8988T (cell line): ENCODE measurements around the gene ZFPM1.
"Not testable (repeated sequence)": the region's sequence is repeated elsewhere in the genome, so short reads cannot be mapped to it uniquely, and the experiment has no call there.

Source experiments
- DNase-seq: peaks from one replicate; pipeline ENCODE4 v3.0.0; 2011

ZFPM1 gene

GRCh38 chr16:88453217-88453531 lies at the start of gene ZFPM1:
Gene ZFPM1 (plus strand): TSS chr16:88453280. CDS start chr16:88453639, 359 bp downstream.
- peak; percentile 100 for DNase-seq

GRCh38 chr16:88403794-88404581 lies 49.1 kb upstream of the ZFPM1 start:
- DNase-seq, result no peak

DNA sequence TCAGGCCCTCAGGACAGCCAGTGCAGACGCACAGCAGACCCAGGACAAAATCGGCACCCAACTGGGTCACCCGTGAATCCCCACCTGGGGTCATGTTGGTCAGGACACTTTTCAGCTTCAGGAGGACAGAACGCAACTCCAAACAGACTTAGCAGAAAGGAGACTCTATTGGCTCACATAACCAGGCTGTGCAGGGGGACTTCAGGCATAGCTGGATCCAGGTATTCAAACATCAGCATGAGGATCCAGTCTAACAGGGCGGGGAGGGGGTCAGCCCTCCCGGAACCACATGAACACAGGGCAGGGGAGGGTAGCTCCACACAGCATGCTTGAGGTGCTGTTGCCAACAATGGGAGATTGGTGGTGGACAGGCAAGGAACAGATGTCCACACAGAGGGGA lies 48.3 kb upstream of the ZFPM1 start:
- DNase-seq, result no peak

DNA sequence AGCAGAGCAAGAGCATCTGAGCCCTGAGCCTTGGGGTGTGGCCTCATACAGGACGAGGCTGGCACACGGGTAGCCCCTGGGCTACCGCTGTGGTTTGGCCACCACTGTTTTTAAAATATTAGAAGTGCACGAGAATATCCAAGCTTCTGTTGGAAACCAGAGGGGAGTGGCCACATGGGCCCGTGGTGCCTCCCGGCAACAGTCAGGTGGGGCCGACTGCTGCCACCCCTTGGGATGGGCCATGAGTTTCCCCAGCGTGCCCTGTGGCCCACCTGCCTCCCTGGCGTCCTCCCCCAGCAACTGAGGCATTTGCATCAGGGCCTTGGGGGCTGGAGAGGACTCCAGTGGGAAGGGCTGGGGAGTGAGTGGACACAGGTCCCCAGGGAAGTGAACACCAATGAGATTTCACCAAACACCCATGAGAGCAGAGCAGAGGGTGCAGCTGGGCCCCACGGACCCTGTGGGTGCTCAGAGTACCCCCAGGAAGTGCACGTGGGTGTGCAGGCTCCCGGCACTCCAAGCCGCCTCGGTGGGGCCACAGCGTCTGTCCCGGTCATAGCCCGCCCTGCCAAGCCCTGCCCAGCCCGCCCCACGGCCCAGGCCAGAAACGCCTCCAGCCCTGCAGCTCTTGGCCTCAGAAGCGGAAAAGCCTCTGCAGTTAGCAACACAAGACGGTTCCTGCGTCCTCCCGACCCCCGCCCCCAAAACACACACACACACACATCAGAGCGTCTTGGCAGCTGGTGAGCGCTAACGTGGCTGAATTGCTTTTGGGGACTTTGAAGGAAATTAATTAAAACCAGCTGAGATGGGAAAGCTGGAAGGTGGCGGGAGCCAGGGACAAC lies 47.6 kb upstream of the ZFPM1 start:
- no peak for DNase-seq

- DNase-seq, result peak; percentile 95
Measured at GRCh38 chr16:88406096-88407041, 46.7 kb upstream of the ZFPM1 start.

DNA sequence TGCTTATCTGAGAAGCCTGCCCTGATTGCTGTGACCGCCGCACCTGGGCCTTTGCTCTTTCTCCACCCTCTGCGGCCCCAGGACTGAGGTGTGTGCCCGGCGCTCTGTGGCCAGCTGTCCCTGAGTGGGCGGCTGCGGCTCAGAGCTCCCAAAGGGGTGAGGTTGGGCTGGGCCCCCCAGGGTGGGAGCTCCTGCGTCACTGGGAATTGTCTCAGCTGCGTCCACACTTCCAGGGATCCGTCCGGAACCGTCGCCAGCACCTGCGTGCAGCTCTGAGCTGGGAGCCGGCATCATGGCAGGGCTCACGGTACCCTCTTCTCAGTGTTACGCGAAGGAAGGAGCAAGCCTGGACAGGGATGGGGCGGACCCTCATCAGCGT lies 46.0 kb upstream of the ZFPM1 start:
- DNase-seq, result no peak

GRCh38 chr16:88407807-88408206 lies 45.3 kb upstream of the ZFPM1 start:
- DNase-seq, result no peak

- DNase-seq, result no peak
Measured at GRCh38 chr16:88408561-88409142, 44.4 kb upstream of the ZFPM1 start.

- no peak for DNase-seq
Measured at GRCh38 chr16:88409296-88410065, 43.6 kb upstream of the ZFPM1 start.

DNA sequence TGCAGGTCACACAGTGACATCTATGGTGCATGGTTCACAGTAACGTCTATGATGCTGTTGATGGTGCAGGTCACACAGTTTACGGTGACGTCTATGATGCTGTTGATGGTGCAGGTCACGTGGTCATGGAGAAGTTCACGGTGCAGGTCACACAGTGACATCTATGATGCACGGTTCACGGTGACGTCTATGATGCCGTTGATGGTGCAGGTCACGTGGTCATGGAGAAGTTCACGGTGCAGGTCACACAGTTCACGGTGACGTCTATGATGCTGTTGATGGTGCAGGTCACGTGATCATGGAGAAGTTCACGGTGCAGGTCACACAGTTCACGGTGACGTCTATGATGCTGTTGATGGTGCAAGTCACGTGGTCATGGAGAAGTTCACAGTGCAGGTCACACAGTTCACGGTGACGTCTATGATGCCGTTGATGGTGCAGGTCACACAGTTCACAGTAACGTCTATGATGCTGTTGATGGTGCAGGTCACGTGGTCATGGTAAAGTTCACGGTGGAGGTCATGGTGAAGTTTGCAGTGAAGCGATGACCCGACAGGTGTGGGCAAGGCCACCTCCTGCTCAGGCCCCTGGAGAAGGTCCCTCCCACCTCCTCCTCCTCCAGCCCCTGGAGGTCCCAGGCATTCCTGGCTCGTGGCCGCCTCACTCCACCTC lies 42.6 kb upstream of the ZFPM1 start:
- not testable (repeated sequence) for DNase-seq

DNA sequence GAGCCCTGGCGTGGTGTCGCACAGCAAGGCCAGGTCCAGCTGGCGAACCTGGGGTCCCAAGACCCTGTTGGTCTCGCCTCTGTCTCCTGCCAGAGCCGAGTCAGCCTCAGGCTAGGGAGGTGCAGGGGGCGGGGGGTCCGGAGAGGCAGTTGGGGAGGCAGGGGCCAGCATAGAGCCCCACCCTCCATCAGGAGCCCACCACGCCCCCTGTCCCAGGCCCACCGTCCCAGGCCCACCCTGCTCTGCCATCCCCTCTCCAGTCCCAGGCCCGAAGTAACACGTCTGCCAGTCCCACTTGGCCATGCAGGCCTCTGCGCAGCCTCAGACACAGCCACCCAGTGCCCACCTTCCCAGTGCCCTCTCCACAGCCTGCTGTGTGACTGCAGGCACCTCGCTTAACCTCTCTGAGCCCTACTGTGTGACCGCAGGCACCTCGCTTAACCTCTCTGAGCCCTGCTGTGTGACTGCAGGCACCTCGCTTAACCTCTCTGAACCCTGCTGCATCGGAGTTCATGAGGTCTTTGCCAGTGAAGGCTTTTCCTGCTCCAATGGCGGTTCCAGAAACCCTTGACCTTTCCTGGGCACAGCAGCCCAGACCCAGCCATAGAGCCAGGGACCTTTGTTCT lies 41.0 kb upstream of the ZFPM1 start:
- DNase-seq, result no peak

- DNase-seq, result no peak
Measured at GRCh38 chr16:88412766-88413165, 40.3 kb upstream of the ZFPM1 start.

- DNase-seq, result no peak
Measured at GRCh38 chr16:88413231-88413630, 39.8 kb upstream of the ZFPM1 start.

- DNase-seq, result no peak
Measured at GRCh38 chr16:88413631-88414030, 39.4 kb upstream of the ZFPM1 start.

DNA sequence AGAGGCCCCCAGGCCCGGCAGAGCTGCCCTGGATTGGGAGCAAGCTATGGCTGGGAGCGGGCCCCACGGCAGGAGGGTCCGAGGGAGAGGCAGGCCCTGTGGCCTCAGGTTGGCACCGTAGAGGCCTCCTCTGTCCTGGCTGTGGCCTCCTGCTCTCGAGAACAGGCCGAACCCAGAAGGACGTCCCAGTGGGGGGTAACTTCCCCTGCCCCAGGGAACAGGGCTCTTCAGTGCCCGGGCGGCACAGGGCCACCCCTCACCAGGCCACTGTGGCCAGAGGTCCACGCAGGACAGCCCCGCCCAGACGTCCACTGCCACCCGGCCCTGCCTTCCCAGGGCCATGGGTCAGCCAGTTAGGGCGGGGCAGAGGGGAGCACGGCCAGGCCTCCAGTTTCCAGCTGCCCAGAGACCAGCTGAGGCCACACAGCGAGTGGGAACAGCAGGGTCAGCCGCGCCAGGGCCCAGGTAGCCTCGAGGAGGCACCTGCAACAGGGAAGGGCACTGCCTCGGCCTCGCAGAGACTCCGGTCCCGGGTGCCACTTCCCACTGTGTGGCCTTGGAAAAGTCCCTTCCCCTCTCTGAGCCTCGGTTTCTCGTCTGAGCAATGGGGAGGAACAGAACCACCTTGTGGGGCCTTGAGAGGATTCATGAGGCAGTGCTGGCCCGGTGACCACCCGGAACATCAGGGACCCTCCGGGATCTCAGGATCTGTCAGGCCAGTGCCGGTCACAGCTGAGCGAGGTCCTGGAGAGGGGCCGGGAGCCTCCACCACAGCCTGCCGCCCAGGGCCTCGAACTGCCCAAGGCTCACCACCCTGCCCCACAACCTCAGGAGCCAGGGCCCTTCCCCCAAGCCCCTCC lies 38.3 kb upstream of the ZFPM1 start:
- DNase-seq, result no peak

DNA sequence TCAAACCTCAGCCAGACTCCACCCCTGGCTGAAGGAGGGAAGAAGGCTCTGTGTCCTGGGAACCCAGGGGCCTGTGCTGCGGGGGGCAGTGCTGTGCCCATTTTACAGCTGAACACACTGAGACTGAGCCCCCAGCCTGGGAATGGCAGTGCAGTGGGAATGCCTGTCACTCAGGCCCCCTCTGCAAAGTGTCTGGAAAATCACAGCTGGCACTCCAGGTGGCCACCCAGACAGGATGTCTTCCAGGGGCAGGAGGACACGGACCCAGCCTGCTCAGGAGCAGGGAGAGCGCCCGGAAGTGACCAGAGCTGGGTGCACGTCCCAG lies 37.7 kb upstream of the ZFPM1 start:
- no peak for DNase-seq

- no peak for DNase-seq
Measured at GRCh38 chr16:88415713-88416323, 37.3 kb upstream of the ZFPM1 start.

DNA sequence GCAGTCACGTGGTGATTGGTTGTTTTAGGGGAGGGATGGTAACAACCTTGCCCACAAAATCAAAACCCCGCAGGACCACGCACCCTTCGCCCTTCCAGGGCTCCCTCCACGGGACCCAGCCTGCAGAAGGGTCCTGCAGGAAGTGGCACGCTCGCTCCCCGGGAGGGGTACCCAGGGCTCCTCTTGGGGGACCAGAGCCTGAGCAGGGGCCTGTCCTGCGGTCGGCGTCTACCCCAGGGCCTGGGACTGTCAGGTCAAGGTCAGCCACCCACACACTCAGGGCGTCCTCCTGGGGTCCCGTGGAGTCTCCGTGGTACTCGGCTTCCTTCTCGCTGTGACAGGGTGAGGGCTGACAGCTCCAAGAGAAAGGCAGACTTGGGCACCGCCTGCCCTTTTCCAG lies 36.4 kb upstream of the ZFPM1 start:
- DNase-seq, result no peak

- no peak for DNase-seq
Measured at GRCh38 chr16:88417684-88418476, 35.2 kb upstream of the ZFPM1 start.
